COLO668 (cell line): ENCODE results near the gene FOXP4.

Experiments used
- DNase-seq: peaks from one replicate; lab custom pipeline; 2025; ENCODE audit not compliant: unreplicated experiment; lab: John Stamatoyannopoulos, UW

The FOXP4 gene

GRCh38 chr6:41561931-41562911, 16.0 kb downstream of the FOXP4 start:
- DNase-seq, result no peak

GRCh38 chr6:41563060-41563776, 17.0 kb downstream of the FOXP4 start:
- no peak for DNase-seq

GRCh38 chr6:41564448-41565142, 18.4 kb downstream of the FOXP4 start:
- DNase-seq, result no peak

GRCh38 chr6:41565701-41566100, 19.5 kb downstream of the FOXP4 start:
- no peak for DNase-seq

GRCh38 chr6:41566961-41567360, 20.8 kb downstream of the FOXP4 start:
- DNase-seq, result no peak

GRCh38 chr6:41567684-41568083, 21.5 kb downstream of the FOXP4 start:
- no peak for DNase-seq

GRCh38 chr6:41568202-41568584, 22.0 kb downstream of the FOXP4 start:
- no peak for DNase-seq

- DNase-seq, result peak; percentile 84
These were observed 22.6 kb downstream of the FOXP4 start for GRCh38 chr6:41568585-41569384.

GRCh38 chr6:41570259-41570615, 24.1 kb downstream of the FOXP4 start:
- DNase-seq, result no peak

- no peak for DNase-seq
These were observed 25.0 kb downstream of the FOXP4 start for GRCh38 chr6:41571021-41571780.

- no peak for DNase-seq
These were observed 26.4 kb downstream of the FOXP4 start for GRCh38 chr6:41572613-41573012.

- no peak for DNase-seq
These were observed 27.1 kb downstream of the FOXP4 start for GRCh38 chr6:41573276-41573675.

- DNase-seq, result no peak
These were observed 27.8 kb downstream of the FOXP4 start for GRCh38 chr6:41573985-41574384.

GRCh38 chr6:41575598-41575997, 29.4 kb downstream of the FOXP4 start:
- DNase-seq, result no peak

- DNase-seq, result no peak
These were observed 30.5 kb downstream of the FOXP4 start for GRCh38 chr6:41576667-41577066.

GRCh38 chr6:41577356-41578216, 31.4 kb downstream of the FOXP4 start:
- DNase-seq, result peak; percentile 69

- peak; percentile 41 for DNase-seq
These were observed 32.3 kb downstream of the FOXP4 start for GRCh38 chr6:41578217-41579087.

GRCh38 chr6:41579088-41579610, 33.0 kb downstream of the FOXP4 start:
- DNase-seq, result peak; percentile 3
